ENCODE results near the gene SRPK2.
"Not testable (repeated sequence)": the region's sequence is repeated elsewhere in the genome, so short reads cannot be mapped to it uniquely, and the experiment has no call there.

SRPK2 gene

GRCh38 chr7:105205592-105206237 is 183.0 kb downstream of the SRPK2 start:
- no peak for TF ChIP-seq ZNF274 (IDR thresholded peaks at IDR 0.05; ENCODE audit: low read depth, low read length)

GRCh38 chr7:105204953-105205352 is 183.8 kb downstream of the SRPK2 start:
- H3K4me3 ChIP-seq (ENCODE audit: low read length), result no peak overlapping the region
- TF ChIP-seq ZNF274 (IDR thresholded peaks at IDR 0.05; ENCODE audit: low read depth, low read length), result no peak

More at GRCh38 chr7:105205592-105206237, 183.0 kb downstream of the SRPK2 start:
- H3K4me3 ChIP-seq (ENCODE audit: low read length), result no peak overlapping the region

- no peak overlapping the region for H3K4me3 ChIP-seq (ENCODE audit: low read length)
- no peak for TF ChIP-seq ZNF274 (IDR thresholded peaks at IDR 0.05; ENCODE audit: low read depth, low read length)
These were observed 184.2 kb downstream of the SRPK2 start for GRCh38 chr7:105204520-105204919.

- no peak overlapping the region for H3K4me3 ChIP-seq (ENCODE audit: low read length)
- TF ChIP-seq ZNF274 (IDR thresholded peaks at IDR 0.05; ENCODE audit: low read depth, low read length), result no peak
These were observed 186.1 kb downstream of the SRPK2 start for GRCh38 chr7:105202616-105203015.

- TF ChIP-seq ZNF274 (IDR thresholded peaks at IDR 0.05; ENCODE audit: low read depth, low read length), result no peak
- no peak overlapping the region for H3K4me3 ChIP-seq (ENCODE audit: low read length)
These were observed 189.3 kb downstream of the SRPK2 start for GRCh38 chr7:105199386-105199785.

DNA sequence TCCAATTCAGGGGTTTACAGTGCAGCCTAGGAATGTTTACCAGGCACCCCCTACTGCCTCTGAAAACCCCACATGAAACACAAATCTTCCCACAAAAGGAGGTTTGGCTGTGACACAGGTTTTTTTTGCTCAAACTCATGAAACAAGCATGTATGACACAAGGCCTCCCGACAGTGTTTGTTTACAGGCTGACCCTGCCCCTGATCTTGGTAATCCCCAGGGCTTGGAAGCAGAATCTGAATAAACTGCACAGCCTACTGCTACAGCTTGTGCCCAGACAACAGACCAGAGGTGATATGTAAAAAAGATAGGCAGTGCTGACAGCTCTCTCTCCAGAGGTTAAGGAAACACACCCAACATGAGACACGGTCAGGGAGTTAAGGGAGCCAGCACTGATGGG is 190.5 kb downstream of the SRPK2 start:
- no peak for TF ChIP-seq ZNF274 (IDR thresholded peaks at IDR 0.05; ENCODE audit: low read depth, low read length)
- H3K4me3 ChIP-seq (ENCODE audit: low read length), result no peak overlapping the region

DNA sequence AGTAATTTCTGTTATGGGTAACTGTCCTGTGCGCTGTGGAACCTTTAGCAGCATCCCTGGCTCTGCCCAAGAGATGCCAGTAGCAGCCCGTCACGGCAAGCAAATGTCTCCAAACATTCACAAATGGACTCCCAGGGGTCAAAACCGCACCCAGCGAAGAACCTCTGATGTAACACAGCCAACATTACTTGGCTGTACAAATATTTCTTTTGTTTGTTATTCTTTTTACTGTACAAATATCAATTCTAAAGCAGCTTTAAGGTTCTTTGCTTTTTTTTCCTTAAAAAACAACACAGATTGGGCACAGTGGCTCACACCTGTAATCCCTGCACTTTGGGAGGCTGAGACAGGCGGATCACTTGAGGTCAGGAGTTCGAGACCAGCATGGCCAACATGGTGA is 192.2 kb downstream of the SRPK2 start:
- no peak overlapping the region for H3K4me3 ChIP-seq (ENCODE audit: low read length)
- TF ChIP-seq ZNF274 (IDR thresholded peaks at IDR 0.05; ENCODE audit: low read depth, low read length), result no peak

- no peak overlapping the region for H3K4me3 ChIP-seq (ENCODE audit: low read length)
- no peak for TF ChIP-seq ZNF274 (IDR thresholded peaks at IDR 0.05; ENCODE audit: low read depth, low read length)
These were observed 192.8 kb downstream of the SRPK2 start for GRCh38 chr7:105195891-105196290.

GRCh38 chr7:105194959-105195358 is 193.8 kb downstream of the SRPK2 start:
- not testable (repeated sequence) for H3K4me3 ChIP-seq (ENCODE audit: low read length)

GRCh38 chr7:105191331-105191730 is 197.4 kb downstream of the SRPK2 start:
- no peak overlapping the region for H3K4me3 ChIP-seq (ENCODE audit: low read length)
- TF ChIP-seq ZNF274 (IDR thresholded peaks at IDR 0.05; ENCODE audit: low read depth, low read length), result no peak

- no peak overlapping the region for H3K4me3 ChIP-seq (ENCODE audit: low read length)
- no peak for TF ChIP-seq ZNF274 (IDR thresholded peaks at IDR 0.05; ENCODE audit: low read depth, low read length)
These were observed 198.7 kb downstream of the SRPK2 start for GRCh38 chr7:105189859-105190492.

DNA sequence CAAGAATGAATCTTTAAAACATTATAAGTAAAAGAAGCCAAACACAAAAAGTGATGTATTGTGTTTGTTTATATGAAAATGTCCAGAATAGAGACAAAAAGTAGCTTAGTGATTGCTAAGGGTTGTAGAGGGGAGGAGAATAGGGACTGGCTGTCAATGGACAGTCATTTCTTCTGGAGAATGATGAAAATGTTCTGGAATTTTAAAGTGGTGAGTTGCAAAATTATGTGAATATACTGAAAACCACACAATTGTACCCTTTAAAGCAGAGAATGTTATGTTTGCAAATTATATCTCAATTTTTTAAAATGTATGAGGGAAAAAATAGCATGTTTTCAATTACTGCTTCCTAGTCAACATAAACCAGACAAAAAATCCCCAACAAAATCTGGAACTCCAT is 200.5 kb downstream of the SRPK2 start:
- no peak for TF ChIP-seq ZNF274 (IDR thresholded peaks at IDR 0.05; ENCODE audit: low read depth, low read length)

DNA sequence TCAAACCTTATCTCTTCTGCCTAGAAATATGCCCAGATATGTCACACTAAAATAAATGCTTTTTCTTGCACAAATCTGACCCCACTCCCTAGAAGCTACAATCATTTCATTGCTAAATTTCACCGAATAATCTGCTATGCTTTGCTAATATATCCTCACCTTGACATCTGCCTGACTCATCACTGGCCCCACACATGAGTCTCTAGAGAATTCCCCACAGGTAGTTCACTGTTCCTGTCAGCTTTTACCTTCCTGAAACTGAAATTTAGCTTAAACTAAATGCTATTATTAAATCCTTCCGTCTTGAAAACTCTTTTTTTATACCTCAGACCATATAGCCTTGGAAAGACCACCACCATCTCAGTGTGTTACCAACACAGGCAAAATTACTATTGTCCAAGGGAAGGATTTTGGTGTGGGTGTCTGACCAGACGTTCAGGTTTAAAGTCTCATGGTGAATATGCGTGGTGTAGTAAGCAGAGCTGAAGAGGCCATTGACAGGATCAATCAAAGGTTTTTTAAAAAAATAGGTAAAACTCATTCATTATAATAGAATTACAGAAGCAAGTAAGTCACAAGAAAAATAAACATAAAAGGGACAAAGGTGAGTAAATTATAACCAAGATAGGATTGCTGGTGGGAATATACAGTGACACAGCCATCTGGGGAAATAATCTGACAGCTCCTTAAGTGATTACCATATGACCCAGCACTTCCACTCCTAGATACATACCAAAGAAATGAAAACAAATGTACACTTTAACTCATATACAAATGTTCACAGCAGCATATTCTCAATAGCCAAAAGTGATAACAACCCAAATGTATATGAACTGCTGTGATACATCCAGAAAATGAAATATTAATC is 201.2 kb downstream of the SRPK2 start:
- no peak for TF ChIP-seq ZNF274 (IDR thresholded peaks at IDR 0.05; ENCODE audit: low read depth, low read length)
- no peak overlapping the region for H3K4me3 ChIP-seq (ENCODE audit: low read length)

More for the DNA sequence above, 200.5 kb downstream of the SRPK2 start:
- H3K4me3 ChIP-seq (ENCODE audit: low read length), result no peak overlapping the region

DNA sequence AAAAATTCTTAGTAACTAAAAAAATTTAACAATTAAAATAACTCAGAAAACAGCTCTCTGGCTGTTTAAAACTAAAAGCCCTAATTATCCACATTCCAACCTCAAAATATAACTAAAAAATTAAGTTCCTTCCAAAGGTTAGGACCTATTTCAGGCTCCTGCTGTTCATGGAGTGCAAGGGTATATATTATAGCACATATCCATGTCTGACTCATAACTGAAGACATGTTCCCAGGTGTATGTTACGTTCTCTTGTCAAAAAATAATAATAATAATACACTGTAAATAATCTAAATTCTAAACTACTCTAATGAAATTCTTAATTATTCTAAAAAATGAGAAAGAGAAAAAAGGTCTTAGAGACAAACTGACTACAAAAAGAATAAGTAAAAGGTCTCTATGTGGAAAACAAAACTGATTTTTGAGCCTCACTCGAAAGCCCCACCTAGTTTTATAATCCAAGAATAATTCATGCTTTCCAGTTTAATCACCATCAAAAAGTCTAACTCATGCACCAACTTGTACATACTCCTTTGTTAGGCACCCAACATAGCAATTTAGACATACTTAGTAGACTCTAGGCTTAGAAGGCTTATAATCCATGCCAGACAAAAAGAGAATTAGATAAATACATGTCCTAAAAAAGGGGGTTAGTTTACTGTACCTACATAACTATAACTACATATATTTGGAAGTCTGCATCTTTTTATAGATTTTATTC is 203.3 kb downstream of the SRPK2 start:
- no peak for TF ChIP-seq ZNF274 (IDR thresholded peaks at IDR 0.05; ENCODE audit: low read depth, low read length)
- no peak overlapping the region for H3K4me3 ChIP-seq (ENCODE audit: low read length)
